ENCODE measurements around the gene BANK1. TPM values are rescaled to one million over a fixed set of nuclear protein-coding genes. Genes with fewer than 3 reads are reported as not detected.
A peak's percentile ranks its signal among the peaks of the same experiment; 100 is the strongest.

The BANK1 gene, protein sequence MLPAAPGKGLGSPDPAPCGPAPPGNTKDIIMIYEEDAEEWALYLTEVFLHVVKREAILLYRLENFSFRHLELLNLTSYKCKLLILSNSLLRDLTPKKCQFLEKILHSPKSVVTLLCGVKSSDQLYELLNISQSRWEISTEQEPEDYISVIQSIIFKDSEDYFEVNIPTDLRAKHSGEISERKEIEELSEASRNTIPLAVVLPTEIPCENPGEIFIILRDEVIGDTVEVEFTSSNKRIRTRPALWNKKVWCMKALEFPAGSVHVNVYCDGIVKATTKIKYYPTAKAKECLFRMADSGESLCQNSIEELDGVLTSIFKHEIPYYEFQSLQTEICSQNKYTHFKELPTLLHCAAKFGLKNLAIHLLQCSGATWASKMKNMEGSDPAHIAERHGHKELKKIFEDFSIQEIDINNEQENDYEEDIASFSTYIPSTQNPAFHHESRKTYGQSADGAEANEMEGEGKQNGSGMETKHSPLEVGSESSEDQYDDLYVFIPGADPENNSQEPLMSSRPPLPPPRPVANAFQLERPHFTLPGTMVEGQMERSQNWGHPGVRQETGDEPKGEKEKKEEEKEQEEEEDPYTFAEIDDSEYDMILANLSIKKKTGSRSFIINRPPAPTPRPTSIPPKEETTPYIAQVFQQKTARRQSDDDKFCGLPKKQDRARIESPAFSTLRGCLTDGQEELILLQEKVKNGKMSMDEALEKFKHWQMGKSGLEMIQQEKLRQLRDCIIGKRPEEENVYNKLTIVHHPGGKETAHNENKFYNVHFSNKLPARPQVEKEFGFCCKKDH
- total RNA-seq: 0.63 to 0.87 TPM (median 0.82 TPM) in 3 replicates

DNA sequence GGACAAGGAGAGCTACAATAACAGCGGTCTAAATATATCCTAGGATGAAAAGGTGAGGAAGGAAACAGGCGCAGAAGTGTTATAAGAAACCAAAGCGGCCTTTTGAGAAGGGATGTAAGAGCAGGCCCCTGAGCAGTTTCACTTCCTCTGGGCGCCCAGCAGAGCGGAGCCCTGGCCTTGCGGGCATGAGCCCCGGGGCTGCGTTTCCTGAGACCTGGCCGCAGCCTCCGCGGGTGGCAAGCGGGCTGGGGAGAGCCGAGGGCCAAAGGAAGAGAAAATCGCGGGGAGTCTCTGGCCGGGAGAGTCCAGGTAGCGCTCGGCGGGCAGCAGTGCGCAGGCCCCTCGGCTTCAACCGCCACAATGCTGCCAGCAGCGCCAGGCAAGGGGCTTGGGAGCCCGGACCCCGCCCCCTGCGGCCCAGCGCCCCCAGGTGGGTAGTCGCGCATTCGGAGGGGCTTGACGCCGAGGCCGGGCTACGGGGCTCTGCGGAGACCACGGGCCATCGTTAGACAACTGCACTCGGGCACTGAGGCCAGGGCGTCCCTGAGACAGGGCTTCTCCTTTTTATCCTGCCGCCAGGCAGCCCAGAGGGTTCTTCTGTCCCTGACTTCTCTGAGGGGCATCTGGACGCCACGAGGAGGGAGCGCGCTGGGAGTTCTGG is at the start of gene BANK1:
TSS of gene BANK1 (plus strand) at position 210 of the 661 bp plus-strand sequence. CDS start at position 361, 151 bp downstream.
- H3K27ac Mint-ChIP-seq: peak within 1 kb of the TSS; percentile 66
- H3K4me3 Mint-ChIP-seq: peak within 1 kb of the TSS; percentile 62
- H3K9me3 Mint-ChIP-seq: peaks cover 4% of the 10 kb centered on the region
- peaks cover 1% of the 10 kb centered on the region for H3K27me3 Mint-ChIP-seq (ENCODE audit: low read depth)
- peaks cover 4% of the 10 kb centered on the region for H3K36me3 Mint-ChIP-seq
- peaks cover 43% of the 10 kb centered on the region for H3K4me1 Mint-ChIP-seq
- DNase-seq (ENCODE audit: low spot score in 2 of 2, unreplicated experiment in 2 of 2): peak; percentile 51 to 79
- TF ChIP-seq, protein P1, sequence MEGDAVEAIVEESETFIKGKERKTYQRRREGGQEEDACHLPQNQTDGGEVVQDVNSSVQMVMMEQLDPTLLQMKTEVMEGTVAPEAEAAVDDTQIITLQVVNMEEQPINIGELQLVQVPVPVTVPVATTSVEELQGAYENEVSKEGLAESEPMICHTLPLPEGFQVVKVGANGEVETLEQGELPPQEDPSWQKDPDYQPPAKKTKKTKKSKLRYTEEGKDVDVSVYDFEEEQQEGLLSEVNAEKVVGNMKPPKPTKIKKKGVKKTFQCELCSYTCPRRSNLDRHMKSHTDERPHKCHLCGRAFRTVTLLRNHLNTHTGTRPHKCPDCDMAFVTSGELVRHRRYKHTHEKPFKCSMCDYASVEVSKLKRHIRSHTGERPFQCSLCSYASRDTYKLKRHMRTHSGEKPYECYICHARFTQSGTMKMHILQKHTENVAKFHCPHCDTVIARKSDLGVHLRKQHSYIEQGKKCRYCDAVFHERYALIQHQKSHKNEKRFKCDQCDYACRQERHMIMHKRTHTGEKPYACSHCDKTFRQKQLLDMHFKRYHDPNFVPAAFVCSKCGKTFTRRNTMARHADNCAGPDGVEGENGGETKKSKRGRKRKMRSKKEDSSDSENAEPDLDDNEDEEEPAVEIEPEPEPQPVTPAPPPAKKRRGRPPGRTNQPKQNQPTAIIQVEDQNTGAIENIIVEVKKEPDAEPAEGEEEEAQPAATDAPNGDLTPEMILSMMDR (IDR thresholded peaks at IDR 0.05; ENCODE audit: unreplicated experiment): no peak

DNA sequence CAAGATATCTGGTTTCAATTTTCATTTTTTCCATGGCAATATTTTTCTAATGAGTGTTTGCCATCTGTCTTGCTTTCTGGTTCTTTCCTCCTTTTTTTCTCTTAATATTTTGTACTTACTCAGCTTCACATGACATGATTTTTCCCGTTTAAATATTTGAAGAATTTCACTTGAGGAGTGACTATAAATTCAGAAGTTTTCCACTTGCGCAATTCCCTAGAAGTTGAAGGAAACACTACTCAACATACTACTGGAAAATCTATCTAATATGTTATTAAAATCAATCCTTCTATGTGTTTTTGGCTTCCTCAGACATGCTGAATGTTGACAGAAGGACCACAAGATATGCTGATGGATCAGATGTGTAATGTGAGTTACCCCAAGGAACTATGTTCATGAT is 36.8 kb upstream of the BANK1 start:
- DNase-seq (ENCODE audit: low spot score in 2 of 2, unreplicated experiment in 2 of 2): no peak
- Mint-ChIP-seq H3K27me3 (ENCODE audit: low read depth) (no peaks in the 10 kb centered on the region), H3K27ac (no peak overlapping the region), H3K9me3 (peaks cover 13% of the 10 kb centered on the region), H3K36me3 (no peaks in the 10 kb centered on the region), H3K4me3 (no peak overlapping the region), H3K4me1 (peaks cover 5% of the 10 kb centered on the region)
- TF ChIP-seq, protein P1 (IDR thresholded peaks at IDR 0.05; ENCODE audit: unreplicated experiment): no peak

DNA sequence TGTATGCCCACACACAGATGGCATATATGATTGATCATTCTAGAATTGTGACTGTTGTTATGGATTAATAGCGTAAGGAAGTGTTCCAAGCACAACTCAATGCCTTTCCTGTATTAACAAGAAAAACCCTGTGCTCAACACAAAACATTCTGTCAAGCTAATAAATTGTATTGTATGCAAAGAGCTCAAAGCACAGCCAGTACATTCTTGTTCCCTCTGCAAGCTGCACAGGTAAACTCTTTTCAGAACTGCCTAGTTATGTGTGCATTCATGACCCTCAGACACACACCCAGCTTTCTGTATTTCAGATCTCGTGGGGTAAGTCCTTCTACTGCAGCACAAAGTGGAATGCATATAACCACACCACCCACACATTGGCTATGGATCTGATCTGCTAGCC is 34.3 kb upstream of the BANK1 start:
- H3K4me3 Mint-ChIP-seq: no peak overlapping the region
- DNase-seq (ENCODE audit: low spot score in 2 of 2, unreplicated experiment in 2 of 2): no peak
- no peak overlapping the region for H3K27ac Mint-ChIP-seq
- peaks cover 13% of the 10 kb centered on the region for H3K9me3 Mint-ChIP-seq
- H3K36me3 Mint-ChIP-seq: no peaks in the 10 kb centered on the region
- H3K27me3 Mint-ChIP-seq (ENCODE audit: low read depth): no peaks in the 10 kb centered on the region
- peaks cover 5% of the 10 kb centered on the region for H3K4me1 Mint-ChIP-seq
- TF ChIP-seq, protein P1 (IDR thresholded peaks at IDR 0.05; ENCODE audit: unreplicated experiment): no peak

DNA sequence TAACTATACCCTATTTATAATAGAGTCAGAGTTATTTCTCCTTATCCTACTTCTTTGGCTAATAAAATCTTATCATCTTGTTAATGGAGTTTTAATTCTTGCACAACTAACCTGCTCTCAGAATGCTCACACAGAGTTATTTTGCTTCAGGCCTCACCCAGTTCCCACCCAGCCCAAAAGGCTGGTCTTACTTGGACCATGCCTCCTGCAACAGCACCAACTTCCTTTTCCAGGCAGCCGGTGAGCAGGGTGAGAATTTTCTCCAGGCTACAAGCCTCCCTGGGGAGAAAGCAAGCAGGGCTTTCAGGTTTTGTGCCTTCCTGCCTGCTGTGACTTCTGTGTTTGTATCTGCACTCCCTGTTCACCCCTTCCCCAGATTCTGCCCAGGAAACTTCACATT is 29.1 kb upstream of the BANK1 start:
- no peak overlapping the region for H3K27ac Mint-ChIP-seq
- TF ChIP-seq, protein P1 (IDR thresholded peaks at IDR 0.05; ENCODE audit: unreplicated experiment): no peak
- H3K4me3 Mint-ChIP-seq: no peak overlapping the region
- peaks cover 25% of the 10 kb centered on the region for H3K9me3 Mint-ChIP-seq
- H3K36me3 Mint-ChIP-seq: no peaks in the 10 kb centered on the region
- H3K27me3 Mint-ChIP-seq (ENCODE audit: low read depth): no peaks in the 10 kb centered on the region
- H3K4me1 Mint-ChIP-seq: peaks cover 9% of the 10 kb centered on the region
- DNase-seq (ENCODE audit: low spot score in 2 of 2, unreplicated experiment in 2 of 2): no peak

DNA sequence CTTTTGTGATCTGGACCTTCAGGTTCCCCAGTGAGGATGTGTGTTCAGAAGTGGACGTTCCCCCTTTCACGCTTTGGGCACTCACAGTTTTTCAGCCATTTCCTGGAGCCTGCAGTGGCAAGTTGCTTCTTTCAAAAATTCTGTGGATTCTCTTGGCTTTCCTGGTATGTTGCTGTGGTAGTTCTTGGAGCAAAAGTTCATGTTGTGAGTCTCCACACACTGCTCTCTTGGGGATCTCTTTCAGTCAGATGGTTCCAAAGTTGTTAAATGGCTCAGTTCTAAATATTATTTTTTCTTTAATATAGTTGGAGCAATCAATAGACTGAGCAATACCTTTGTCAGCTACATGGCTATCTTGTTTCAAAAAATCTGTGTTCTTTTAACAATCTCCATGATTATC is 28.5 kb upstream of the BANK1 start:
- TF ChIP-seq, protein P1 (IDR thresholded peaks at IDR 0.05; ENCODE audit: unreplicated experiment): no peak
- Mint-ChIP-seq H3K4me3 (no peak overlapping the region), H3K9me3 (peaks cover 31% of the 10 kb centered on the region), H3K27ac (no peak overlapping the region), H3K27me3 (ENCODE audit: low read depth) (no peaks in the 10 kb centered on the region), H3K36me3 (no peaks in the 10 kb centered on the region), H3K4me1 (peaks cover 9% of the 10 kb centered on the region)
- DNase-seq (ENCODE audit: low spot score in 2 of 2, unreplicated experiment in 2 of 2): no peak
